H1 (cell line): Measurements from ENCODE around the gene NBAS. TPM values are rescaled to one million over a fixed set of nuclear protein-coding genes. Genes with fewer than 3 reads are reported as not detected.

Experiments
- CTCF ChIA-PET: fragments of 300-600 bp; sonication (Branson Sonifier 250); formaldehyde crosslinking; loops from one replicate; lab custom pipeline; 2021; ENCODE audit not compliant: partially characterized antibody; lab: Charles Lee
- POLR2A ChIA-PET: fragments of 300-600 bp; sonication (Branson Sonifier 250); formaldehyde crosslinking; loops from one replicate; lab custom pipeline; 2021; ENCODE audit warnings: inconsistent platforms; ENCODE audit not compliant: partially characterized antibody; lab: Charles Lee
- DNase-seq, 2 experiments: peaks; one replicate each; pipeline versions ENCODE4 v3.0.0 to v3.0.0-alpha.2; 2010 to 2022; ENCODE audit warnings: low spot score in 2 of 2, low read depth in 1 of 2, mixed read lengths in 1 of 2
- FAIRE-seq: peaks from 2 replicates; lab custom pipeline; 2011; peaks lifted over from hg19 to GRCh38; lab: Jason Lieb, UNC
- H2AFZ ChIP-seq: 2 replicates; pipeline ENCODE4 v1.8.1; 2012; ENCODE audit warnings: low read length, inconsistent platforms
- H2AK5ac ChIP-seq: 2 replicates; pipeline ENCODE4 v1.6.1; 2013; ENCODE audit warnings: low read depth, low read length
- H2BK120ac ChIP-seq: replicated peaks from 2 replicates; pipeline ENCODE3; 2013; ENCODE audit warnings: low read depth, low read length, inconsistent platforms
- H2BK12ac ChIP-seq: 2 replicates; pipeline ENCODE4 v1.6.1; 2013; ENCODE audit warnings: low read depth, low read length
- H2BK15ac ChIP-seq: 2 replicates; pipeline ENCODE4 v1.6.1; 2013; ENCODE audit warnings: low read length
- H2BK20ac ChIP-seq: 2 replicates; pipeline ENCODE4 v1.6.1; 2013; ENCODE audit warnings: low read length
- H2BK5ac ChIP-seq: 2 replicates; pipeline ENCODE4 v1.6.1; 2013; ENCODE audit warnings: low read depth, low read length
- H3K14ac ChIP-seq: 2 replicates; pipeline ENCODE4 v1.6.1; 2013; ENCODE audit warnings: inconsistent platforms; ENCODE audit not compliant: insufficient read length
- H3K18ac ChIP-seq: 2 replicates; pipeline ENCODE4 v1.6.1; 2013; ENCODE audit warnings: low read length; ENCODE audit errors: extremely low read depth
- H3K23ac ChIP-seq: 2 replicates; pipeline ENCODE4 v1.6.1; 2013; ENCODE audit warnings: inconsistent platforms; ENCODE audit not compliant: insufficient read length
- H3K23me2 ChIP-seq: 2 replicates; pipeline ENCODE4 v1.6.1; 2013; ENCODE audit warnings: low read depth, low read length
- H3K27ac ChIP-seq: 2 replicates; pipeline ENCODE4 v1.6.1; 2011; ENCODE audit warnings: low read depth, low read length, inconsistent platforms
- H3K27me3 ChIP-seq, 4 experiments: replicated peaks in 1 of 4; 1 replicate in 1 of 4; 2 replicates in 3 of 4; pipeline versions ENCODE4 v1.6.1 to v1.8.1; 2011 to 2013; ENCODE audit warnings: low read length in 3 of 4, mild to moderate bottlenecking in 3 of 4, inconsistent platforms in 2 of 4, mixed read lengths in 2 of 4, moderate library complexity in 1 of 4; ENCODE audit not compliant: control insufficient read depth in 3 of 4, insufficient read depth in 3 of 4; ENCODE audit errors: extremely low read depth in 1 of 4
- H3K36me3 ChIP-seq, 4 experiments: 2 replicates each; pipeline versions ENCODE4 v1.6.1 to v1.8.1; 2011 to 2013; ENCODE audit warnings: mild to moderate bottlenecking in 4 of 4, low read length in 3 of 4, moderate library complexity in 2 of 4, control low read depth in 1 of 4, inconsistent platforms in 1 of 4; ENCODE audit not compliant: insufficient read depth in 4 of 4, control insufficient read depth in 2 of 4
- H3K4ac ChIP-seq: replicated peaks from 2 replicates; pipeline ENCODE3; 2013; ENCODE audit warnings: low read length, low read depth, mixed read lengths, inconsistent platforms; ENCODE audit not compliant: insufficient read length
- H3K4me1 ChIP-seq, 4 experiments: replicated peaks in 1 of 4; 1 replicate in 1 of 4; 2 replicates in 3 of 4; pipeline versions ENCODE4 v1.6.1 to v1.8.1; 2011 to 2013; ENCODE audit warnings: low read length in 3 of 4, inconsistent platforms in 2 of 4, mixed read lengths in 1 of 4; ENCODE audit not compliant: insufficient read depth in 4 of 4, control insufficient read depth in 3 of 4
- H3K4me2 ChIP-seq, 2 experiments: 2 replicates each; pipeline versions ENCODE4 v1.6.1 to v1.8.1; 2011 to 2013; ENCODE audit warnings: low read depth in 2 of 2, low read length in 2 of 2, control low read depth in 1 of 2, inconsistent platforms in 1 of 2, mild to moderate bottlenecking in 1 of 2; ENCODE audit not compliant: insufficient read depth in 1 of 2
- H3K4me3 ChIP-seq, 4 experiments: fragments of 200-600, 300-600 bp in 1 of 4; sonication (generic), shearing (Covaris generic), sonication (Bioruptor Twin) in 1 of 4; 2 replicates each; pipeline versions ENCODE4 v1.5.1 to v1.8.1; 2011 to 2016; ENCODE audit warnings: low read length in 4 of 4, low read depth in 3 of 4, control low read depth in 2 of 4, inconsistent platforms in 2 of 4, mild to moderate bottlenecking in 2 of 4, mixed read lengths in 1 of 4, moderate library complexity in 1 of 4; ENCODE audit not compliant: insufficient read depth in 2 of 4; ENCODE audit errors: extremely low read depth in 1 of 4
- H3K56ac ChIP-seq: replicated peaks from 2 replicates; pipeline ENCODE3; 2013; ENCODE audit warnings: low read depth, mild to moderate bottlenecking, mixed read lengths, low read length, inconsistent platforms; ENCODE audit not compliant: insufficient read length
- H3K79me1 ChIP-seq: 2 replicates; pipeline ENCODE4 v1.6.1; 2013; ENCODE audit warnings: low read depth, low read length, control low read depth
- H3K79me2 ChIP-seq, 2 experiments: 2 replicates each; pipeline versions ENCODE4 v1.6.1 to v1.8.1; 2012 to 2013; ENCODE audit warnings: low read length in 2 of 2, mild to moderate bottlenecking in 2 of 2, inconsistent platforms in 1 of 2; ENCODE audit not compliant: insufficient read depth in 2 of 2, control insufficient read depth in 1 of 2
- H3K9ac ChIP-seq, 4 experiments: replicated peaks in 1 of 4; 1 replicate in 1 of 4; 2 replicates in 3 of 4; pipeline versions ENCODE4 v1.6.1 to v1.8.1; 2011 to 2013; ENCODE audit warnings: low read depth in 3 of 4, low read length in 3 of 4, control low read depth in 2 of 4, mild to moderate bottlenecking in 2 of 4, moderate library complexity in 2 of 4, inconsistent platforms in 1 of 4; ENCODE audit errors: extremely low read depth in 1 of 4
- H3K9me3 ChIP-seq, 2 experiments: 2 replicates each; pipeline versions ENCODE4 v1.6.1 to v1.8.1; 2012 to 2013; ENCODE audit warnings: mild to moderate bottlenecking in 2 of 2, moderate library complexity in 2 of 2, control low read depth in 1 of 2, inconsistent platforms in 1 of 2, low read depth in 1 of 2, low read length in 1 of 2, mixed read lengths in 1 of 2; ENCODE audit not compliant: insufficient read depth in 2 of 2
- H4K20me1 ChIP-seq, 2 experiments: replicated peaks in 1 of 2; 2 replicates each; pipeline versions ENCODE3 to v1.8.1; 2011 to 2013; ENCODE audit warnings: inconsistent platforms in 2 of 2, low read length in 2 of 2, mild to moderate bottlenecking in 1 of 2; ENCODE audit not compliant: insufficient read depth in 2 of 2, control insufficient read depth in 1 of 2
- H4K5ac ChIP-seq: 2 replicates; pipeline ENCODE4 v1.6.1; 2013; ENCODE audit warnings: low read length, low read depth, mixed read lengths, inconsistent platforms; ENCODE audit not compliant: insufficient read length
- H4K8ac ChIP-seq: 2 replicates; pipeline ENCODE4 v1.8.0; 2013; ENCODE audit warnings: mild to moderate bottlenecking, moderate library complexity, low read length, inconsistent platforms; ENCODE audit not compliant: insufficient read depth; ENCODE audit errors: extremely low read depth
- H4K91ac ChIP-seq: replicated peaks from 2 replicates; pipeline ENCODE3; 2013; ENCODE audit warnings: low read length, mixed read lengths, inconsistent platforms; ENCODE audit not compliant: insufficient read length
- EP300 ChIP-seq, 2 experiments: IDR thresholded peaks; 1 replicate in 1 of 2; 2 replicates in 1 of 2; pipeline ENCODE4 v1.6.1; 2011 to 2012; ENCODE audit warnings: low read depth in 2 of 2, low read length in 2 of 2, mild to moderate bottlenecking in 2 of 2, borderline replicate concordance in 1 of 2, inconsistent platforms in 1 of 2, moderate library complexity in 1 of 2
- GTF2F1 ChIP-seq: IDR thresholded peaks from 2 replicates; pipeline ENCODE4 v1.6.1; 2012; ENCODE audit warnings: low read depth, low read length, improper control_type of control experiment, borderline replicate concordance
- YY1 ChIP-seq: IDR thresholded peaks from 2 replicates; pipeline ENCODE4 v1.6.1; 2011; ENCODE audit warnings: low read depth, mild to moderate bottlenecking, low read length
- WGBS, 2 experiments: shearing (Covaris generic) in 1 of 2; methylation state at CpG; one replicate each; pipeline versions ENCODE4 v1.1.6 to v1.1.7; 2013 to 2015; ENCODE audit warnings: low lambda C conversion rate in 2 of 2, mixed read lengths in 2 of 2, inconsistent platforms in 1 of 2, low coverage in 1 of 2, missing lambda C conversion rate in 1 of 2; ENCODE audit not compliant: insufficient replicate concordance in 2 of 2, insufficient coverage in 1 of 2, insufficient read length in 1 of 2; ENCODE audit errors: extremely low coverage in 1 of 2, missing lambda C conversion rate in 1 of 2; 5-methylcytosine and 5-hydroxymethylcytosine counted together
- polyA plus RNA-seq, 7 experiments: library from polyadenylated mRNA; depleted of rRNA in 3 of 7; stranded (reverse) in 5 of 7; unstranded in 2 of 7; fragments of >200 nt in 5 of 7; fragments of 200-250 nt in 2 of 7; gene quantifications; 1 replicate in 5 of 7; 2 replicates in 1 of 7; 4 replicates in 1 of 7; pipeline versions ENCODE4 v1.2.1 to v1.2.3, GENCODE V29; 2011 to 2013; ENCODE audit warnings: missing spikeins in 2 of 7, mixed read lengths in 2 of 7
- total RNA-seq: library from RNA; stranded (reverse); fragmentation: NEBNext Ultra II Directional; extraction: Animal tissue kit (Norgen Biotek cat#: 25700); gene quantifications from 2 replicates; pipeline ENCODE4 v1.2.1, GENCODE V29; 2021

NBAS gene
- total and polyA plus RNA-seq, 2 of the 8 experiments (the other 6 are each of a cell fraction or from before 2014, with no cell fraction given) = 19.6 to 34.8 TPM

GRCh38 chr2:15145919-15146318 is 415.2 kb downstream of the NBAS start:
- Histone ChIP-seq H3K27ac (no peak overlapping the region), H3K27me3 (no peaks in the 10 kb centered on the region), H4K8ac (no peak overlapping the region), H2AK5ac (no peak overlapping the region), H4K91ac (no peak overlapping the region), H3K4me2 (no peak overlapping the region), H2BK12ac (no peak overlapping the region), H3K23ac (no peak overlapping the region), H3K4ac (no peak overlapping the region), H2BK15ac (no peak overlapping the region), H2BK5ac (no peak overlapping the region), H3K36me3 (no peaks in the 10 kb centered on the region), H4K5ac (no peak overlapping the region), H3K79me1 (no peaks in the 10 kb centered on the region), H3K79me2 (no peaks in the 10 kb centered on the region), H3K23me2 (no peaks in the 10 kb centered on the region), H2BK20ac (no peak overlapping the region), H3K4me3 (no peak overlapping the region), H3K4me1 (peaks cover 0 to 6% (median 0%) of the 10 kb centered on the region in 4 experiments; a peak in 1 of 7 replicates), H3K18ac (no peak overlapping the region), H3K9me3 (no peaks in the 10 kb centered on the region), H3K9ac (no peak overlapping the region), H3K56ac (no peak overlapping the region), H3K14ac (no peak overlapping the region), H2BK120ac (no peak overlapping the region)
- WGBS, 2 experiments = 93% methylated on average over 3 of the region's 3 CpGs; no CpG with 5 or more reads in 1 of the 2 experiments
- DNase-seq (no peak), FAIRE-seq (no peak)
- CTCF ChIA-PET = interaction anchor here (0.7 to 2.0 kb wide), 6 partner anchors 11 to 478 kb away, joined by 3 to 7 read pairs (median 4); no protein-coding TSS in a partner anchor
- POLR2A ChIA-PET = no interaction called here
- TF ChIP-seq GTF2F1 (no peak), EP300 (IDR thresholded peaks at IDR 0.05; ENCODE audit: borderline replicate concordance in 1 of 2, low read depth in 2 of 2, low read length in 2 of 2) (no peak), YY1 (no peak)
- TF ChIP-seq, all 59 proteins: peak for 0
- Histone ChIP-seq H2AFZ (no peak overlapping the region), H4K20me1 (no peaks in the 10 kb centered on the region)
